Ishikawa (cell line): ENCODE measurements around the gene GTSF1L.

ENCODE experiments used
- USF1 ChIP-seq: IDR thresholded peaks from 2 replicates; pipeline ENCODE4 v1.6.1; 2012
- ZBTB7A ChIP-seq: IDR thresholded peaks from 2 replicates; pipeline ENCODE4 v1.6.1; 2012; ENCODE audit warnings: low read depth

GRCh38 chr20:43681468-43681942 lies 45.3 kb downstream of the GTSF1L start:
- TF ChIP-seq USF1 (no peak), ZBTB7A (no peak)
